COLO668 (cell line): Measurements from ENCODE around the gene KRTAP1-5.
"Not testable (repeated sequence)": the region's sequence is repeated elsewhere in the genome, so short reads cannot be mapped to it uniquely, and the experiment has no call there.

ENCODE experiments used
- DNase-seq: peaks from one replicate; lab custom pipeline; 2025; ENCODE audit not compliant: unreplicated experiment; lab: John Stamatoyannopoulos, UW

The KRTAP1-5 gene, protein sequence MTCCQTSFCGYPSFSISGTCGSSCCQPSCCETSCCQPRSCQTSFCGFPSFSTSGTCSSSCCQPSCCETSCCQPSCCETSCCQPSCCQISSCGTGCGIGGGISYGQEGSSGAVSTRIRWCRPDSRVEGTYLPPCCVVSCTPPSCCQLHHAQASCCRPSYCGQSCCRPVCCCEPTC

DNA sequence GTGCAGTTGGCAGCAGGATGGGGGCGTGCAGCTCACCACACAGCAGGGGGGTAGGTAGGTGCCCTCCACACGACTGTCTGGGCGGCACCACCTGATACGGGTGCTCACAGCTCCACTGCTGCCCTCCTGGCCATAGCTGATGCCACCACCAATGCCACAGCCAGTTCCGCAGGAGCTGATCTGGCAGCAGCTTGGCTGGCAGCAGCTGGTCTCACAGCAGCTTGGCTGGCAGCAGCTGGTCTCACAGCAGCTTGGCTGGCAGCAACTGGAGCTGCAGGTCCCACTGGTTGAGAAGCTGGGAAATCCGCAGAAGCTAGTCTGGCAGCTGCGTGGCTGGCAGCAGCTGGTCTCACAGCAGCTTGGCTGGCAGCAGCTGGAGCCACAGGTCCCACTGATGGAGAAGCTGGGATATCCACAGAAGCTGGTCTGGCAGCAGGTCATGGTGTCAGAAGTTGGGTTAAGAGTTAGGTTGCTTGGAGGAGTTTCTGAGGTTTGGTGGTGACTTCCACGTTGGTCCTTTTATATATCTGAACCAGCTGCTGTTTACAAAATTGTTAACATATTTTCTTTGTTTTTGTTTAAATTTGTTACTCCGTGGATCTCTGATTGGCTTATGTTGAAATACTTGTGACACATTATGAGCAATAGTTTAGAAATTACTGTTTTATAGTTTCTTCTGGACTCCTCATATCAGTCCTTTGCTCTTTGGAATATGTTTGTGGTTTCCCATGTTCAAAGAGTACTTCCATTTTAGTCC lies at the start of gene KRTAP1-5:
Gene KRTAP1-5 (minus strand): TSS at position 494 of the 757 bp plus-strand sequence. CDS start 53 bp downstream, at position 441.
- DNase-seq: peak; percentile 5

DNA sequence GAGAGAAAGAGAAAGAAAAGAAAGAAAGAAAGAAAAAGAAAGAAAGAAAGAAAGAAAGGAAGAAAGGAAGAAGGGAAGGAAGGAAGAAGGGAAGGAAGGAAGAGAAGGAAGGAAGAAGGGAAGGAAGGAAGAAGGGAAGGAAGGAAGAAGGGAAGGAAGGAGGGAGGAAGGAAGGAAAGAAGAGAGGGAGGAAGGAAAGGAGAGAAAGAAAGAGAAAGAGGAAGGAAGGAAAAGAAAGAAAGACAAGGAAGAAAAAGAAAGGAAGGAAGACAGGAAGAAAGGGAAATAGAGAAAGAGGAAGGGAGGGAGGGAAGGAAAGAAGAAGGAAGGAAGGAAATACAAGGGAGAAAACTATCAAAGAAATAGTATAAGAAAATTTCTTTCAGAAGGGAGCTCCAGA lies 49.8 kb upstream of the KRTAP1-5 start:
- no peak for DNase-seq

DNA sequence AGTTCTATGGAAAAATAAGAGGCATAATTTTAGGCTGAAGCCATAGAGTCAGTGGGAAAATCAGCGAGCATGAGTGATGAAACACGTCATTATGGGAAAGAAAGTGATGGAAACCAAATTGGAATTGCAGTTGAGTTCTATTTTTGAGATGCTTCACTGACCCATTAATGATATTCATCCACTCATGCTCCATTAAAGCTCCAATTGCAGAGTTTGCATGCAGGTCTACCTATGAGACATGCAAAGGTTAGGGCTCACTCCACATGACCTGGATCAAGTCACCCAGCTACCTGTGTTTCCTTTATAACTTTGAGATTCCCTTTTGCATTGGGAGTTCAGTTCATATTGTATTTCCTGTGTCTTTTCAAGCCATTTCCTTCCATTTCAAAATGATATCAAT lies 46.7 kb upstream of the KRTAP1-5 start:
- no peak for DNase-seq

DNA sequence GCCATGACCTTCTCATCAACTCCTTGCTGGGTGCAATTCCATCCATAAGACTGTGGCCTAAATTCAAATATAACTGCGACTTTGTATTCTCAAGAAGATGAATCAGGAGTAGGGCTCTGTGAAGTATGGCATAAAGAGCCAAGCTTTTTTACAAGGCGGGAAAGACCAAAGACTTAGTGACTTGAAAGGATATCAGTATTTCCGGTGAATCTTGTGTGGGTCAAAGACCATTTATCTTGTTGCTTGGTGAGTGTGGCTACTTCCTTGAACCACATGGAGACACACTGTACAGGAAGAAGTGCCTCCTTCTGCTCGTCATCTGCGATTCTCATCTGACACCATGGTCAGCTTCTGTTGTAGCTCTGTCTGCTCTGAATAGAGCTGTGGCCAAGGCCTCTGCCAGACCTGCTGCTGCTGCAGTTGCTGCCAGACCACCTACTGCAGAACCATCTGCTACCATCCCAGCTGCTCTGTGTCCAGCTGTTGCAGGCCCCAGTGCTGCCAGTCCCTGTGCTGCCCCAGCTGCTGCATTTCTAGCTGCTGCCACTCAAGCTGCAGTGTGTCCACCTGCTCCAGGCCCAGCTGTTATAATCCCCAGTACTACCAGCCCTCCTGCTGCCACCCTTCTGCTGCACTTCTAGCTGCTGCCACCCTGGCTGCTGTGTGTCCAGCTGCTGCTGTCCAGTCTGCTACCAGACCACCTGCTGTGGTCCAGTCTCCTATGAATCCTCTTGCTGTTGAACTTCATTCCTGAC lies 44.8 kb upstream of the KRTAP1-5 start:
- peak; percentile 11 for DNase-seq

DNA sequence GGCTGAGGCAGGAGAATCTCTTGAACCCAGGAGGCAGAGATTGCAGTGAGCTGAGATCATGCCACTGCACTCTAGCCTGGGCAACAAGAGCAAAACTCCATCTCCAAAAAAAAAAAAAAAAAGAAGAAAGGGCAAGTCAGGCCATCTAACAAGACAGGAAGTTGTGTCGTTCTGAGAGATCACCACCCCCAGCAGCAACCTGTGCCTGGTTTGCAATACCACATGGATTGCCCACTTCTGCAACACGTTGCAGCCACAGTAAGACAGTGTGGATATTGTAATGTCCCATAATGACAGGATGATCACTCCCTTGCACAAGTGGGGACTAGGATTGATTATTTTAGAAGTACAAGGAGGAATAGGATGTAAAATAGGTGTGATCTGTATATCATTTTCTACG lies 42.0 kb upstream of the KRTAP1-5 start:
- DNase-seq: no peak

DNA sequence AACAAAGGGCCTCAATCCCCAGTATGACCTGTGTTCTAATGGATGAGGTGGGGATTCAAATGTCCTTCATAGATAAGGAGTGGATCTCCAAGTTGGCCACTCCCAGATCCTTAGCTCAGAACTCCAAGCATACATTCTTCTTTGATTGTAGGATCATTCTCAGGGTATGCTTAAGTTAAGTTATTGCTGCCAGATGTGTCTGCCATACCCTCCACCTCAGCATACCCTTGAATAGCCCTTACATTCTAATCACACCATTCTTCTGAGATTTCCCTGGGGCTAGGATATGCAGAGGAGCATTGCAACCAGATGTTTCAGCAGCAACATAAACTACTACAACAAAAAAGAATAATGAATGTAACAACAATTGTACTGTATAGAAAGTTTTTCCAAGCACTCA lies 40.3 kb upstream of the KRTAP1-5 start:
- no peak for DNase-seq

DNA sequence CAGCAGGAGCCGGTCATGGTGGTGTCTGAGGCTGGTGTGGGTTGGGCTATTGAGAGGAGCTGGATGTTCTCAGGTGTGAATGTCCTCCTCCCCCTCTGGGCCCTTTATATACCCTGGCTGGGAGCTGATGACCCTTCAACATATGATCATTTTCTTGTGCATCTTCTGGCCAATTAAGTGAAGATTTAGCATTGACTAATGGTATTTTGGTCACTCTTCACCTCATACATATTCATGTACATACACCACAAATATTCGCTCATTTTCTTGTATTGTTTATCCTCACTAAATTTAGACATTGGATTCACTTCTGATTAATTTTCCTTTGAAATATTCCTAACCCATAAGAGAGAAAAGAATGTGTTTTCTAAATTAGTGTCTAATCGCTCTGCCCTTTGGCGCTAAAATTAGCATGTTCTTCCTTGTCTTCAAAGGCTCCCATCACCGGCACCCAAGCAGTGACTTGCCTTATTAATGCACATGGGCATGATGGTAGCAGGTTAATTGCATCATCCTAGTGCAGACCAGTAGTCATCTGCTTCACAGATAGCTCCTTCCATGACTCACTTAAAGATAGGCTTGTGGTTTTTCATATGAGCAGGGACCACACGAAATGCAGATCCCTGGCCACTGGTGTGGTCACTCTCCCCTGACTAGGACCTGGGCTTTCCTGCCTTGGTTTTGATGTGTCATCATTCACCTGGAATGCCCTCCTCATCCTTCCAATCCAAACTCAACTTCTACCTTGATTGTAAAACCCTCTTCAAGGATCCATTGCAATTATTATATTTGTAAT lies 39.0 kb upstream of the KRTAP1-5 start, which contains the start of gene KRTAP2-4:
Gene KRTAP2-4 (minus strand): TSS at position 51 of the 796 bp plus-strand sequence. CDS start 34 bp downstream, at position 17.
- no peak for DNase-seq

DNA sequence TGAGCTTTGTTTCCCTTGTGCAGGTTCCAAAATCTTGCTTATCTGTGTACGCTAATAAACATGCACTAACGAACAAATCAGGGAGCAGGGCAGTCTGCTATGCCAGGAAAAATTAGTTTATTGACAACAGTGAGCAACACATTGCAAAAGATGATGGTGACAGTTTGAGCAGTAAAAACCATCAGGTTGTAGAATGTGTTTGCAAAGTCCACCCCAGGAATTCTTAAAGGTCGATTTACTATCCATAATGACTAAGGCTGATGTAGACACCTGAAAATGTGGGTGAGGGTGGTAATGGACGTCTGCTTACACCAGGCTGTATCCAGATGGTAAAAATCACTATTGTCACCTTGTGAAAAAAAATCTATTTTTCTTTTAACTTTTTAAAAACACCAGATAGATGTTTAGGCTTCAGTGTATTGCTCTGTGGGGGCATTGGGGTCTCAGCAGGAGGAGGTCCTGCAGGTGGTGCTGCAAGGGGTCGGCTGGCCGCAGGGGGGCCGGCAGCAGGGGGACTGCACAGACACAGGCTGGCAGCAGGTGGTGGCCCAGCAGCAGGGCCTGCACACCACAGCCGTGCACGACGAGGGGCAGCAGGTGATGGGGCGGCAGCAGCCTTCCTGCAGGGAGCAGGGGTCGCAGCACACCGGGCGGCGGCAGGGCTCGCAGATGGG lies 38.1 kb upstream of the KRTAP1-5 start:
- not testable (repeated sequence) for DNase-seq

DNA sequence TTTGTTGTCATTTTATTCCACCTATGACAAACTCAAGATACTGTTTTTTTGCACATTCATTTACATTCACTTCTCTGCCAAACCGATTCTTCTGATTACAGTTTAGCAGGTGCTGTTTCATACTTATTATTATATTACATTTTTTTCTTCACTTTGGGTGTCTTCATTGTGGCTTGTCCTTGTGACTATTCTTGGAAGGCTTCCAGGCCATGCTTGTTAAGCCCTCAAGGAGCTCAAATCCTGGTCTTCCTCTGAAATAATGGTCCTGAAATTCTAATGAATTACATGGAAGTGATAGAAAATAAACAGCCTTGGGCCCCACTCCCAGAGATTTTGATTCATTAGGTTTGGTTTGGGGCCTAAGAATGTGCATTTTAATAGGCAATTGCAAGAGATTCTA lies 37.3 kb upstream of the KRTAP1-5 start:
- no peak for DNase-seq

DNA sequence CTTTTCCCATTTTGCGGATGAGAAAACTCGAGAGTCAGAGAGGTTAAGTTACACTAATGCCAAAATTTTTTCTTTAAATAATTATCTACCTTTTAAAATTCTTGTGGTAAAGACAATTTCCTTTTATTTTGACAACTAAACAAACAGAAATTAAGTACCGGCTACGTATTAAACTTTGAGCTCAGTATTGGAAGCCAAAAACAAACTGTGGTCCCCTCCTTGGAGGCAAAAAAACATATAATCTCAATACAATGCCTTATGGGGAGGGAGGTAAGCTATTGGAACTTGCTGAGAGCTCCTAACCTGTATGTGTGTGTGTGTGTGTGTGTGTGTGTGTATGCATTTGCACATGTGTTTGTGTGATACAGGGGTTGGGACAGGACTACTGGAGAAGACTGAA lies 36.4 kb upstream of the KRTAP1-5 start:
- no peak for DNase-seq

DNA sequence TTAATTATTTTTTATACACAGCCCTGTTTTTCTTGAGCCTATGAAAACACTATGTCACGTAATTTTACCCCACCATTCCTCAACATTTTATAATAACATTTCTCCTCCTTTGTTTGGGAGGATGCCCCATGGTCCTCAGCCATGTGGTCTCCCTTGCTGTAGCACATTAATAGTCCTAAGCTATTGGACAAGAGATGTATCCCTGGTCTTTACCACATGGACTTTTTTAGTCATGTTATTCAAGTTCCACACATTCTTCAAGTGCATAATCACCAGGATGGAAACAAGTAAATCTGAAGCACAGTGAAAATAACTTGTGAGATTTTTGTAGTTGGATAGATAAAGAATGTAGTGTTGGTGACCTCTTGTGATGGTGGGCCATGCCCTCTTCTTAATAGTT lies 35.0 kb upstream of the KRTAP1-5 start:
- no peak for DNase-seq

DNA sequence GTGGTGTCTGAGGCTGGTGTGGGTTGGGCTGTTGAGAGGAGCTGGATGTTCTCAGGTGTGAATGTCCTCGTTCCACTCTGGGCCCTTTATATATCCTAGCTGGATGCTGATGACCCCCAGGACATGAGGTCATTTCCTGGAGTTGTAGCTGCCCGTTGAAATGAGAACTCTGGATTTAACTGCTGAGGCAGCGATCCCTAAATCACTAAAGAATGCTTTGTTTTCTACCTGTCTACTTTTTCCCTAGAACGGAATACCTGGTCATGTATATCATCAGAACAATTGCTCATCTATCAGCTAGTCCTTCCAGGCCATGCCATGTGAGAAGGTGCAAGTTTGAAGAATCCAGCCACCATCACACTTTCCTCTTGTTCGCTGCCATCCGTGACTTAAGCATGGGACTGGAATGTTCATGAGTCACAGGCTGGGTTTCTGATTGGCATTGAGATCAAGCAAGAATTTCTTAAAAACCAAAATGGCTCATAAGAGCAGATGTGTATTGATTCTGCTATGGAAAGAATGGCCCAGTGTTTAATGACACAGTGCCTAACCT lies 33.1 kb upstream of the KRTAP1-5 start, which contains the start of gene KRTAP2-3:
Gene KRTAP2-3 (minus strand): TSS at position 63 of the 553 bp plus-strand sequence. CDS start 64 bp downstream, outside the sequence.
- no peak for DNase-seq

DNA sequence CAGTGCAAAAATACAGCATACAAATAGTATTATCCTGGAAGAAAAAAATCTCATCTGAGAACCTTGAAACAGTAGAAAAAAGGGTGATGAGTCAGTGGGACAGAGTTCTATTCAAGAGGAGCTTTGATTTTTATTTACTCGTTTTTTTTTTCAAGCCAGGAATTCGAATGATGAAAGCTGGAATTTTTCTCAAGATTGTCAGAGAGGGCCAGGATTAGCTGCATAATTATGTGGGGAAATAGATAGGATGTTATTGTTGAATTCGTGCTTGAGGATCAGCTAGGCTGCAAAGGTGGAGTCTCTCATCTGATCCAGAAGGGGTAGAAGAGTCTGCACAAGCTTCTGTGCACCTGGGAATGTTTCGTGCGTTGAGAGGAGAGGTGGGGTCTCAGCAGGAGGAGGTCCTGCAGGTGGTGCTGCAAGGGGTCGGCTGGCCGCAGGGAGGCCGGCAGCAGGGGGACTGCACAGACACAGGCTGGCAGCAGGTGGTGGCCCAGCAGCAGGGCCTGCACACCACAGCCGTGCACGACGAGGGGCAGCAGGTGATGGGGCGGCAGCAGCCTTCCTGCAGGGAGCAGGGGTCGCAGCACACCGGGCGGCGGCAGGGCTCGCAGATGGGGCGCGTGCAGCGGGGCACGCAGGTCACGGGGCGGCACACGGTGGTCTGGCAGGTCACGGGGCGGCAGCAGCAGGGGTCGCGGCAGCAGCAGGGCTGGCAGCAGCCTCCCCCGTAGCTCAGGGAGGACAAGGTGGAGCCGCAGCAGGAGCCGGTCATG lies 32.5 kb upstream of the KRTAP1-5 start:
- DNase-seq: not testable (repeated sequence)

DNA sequence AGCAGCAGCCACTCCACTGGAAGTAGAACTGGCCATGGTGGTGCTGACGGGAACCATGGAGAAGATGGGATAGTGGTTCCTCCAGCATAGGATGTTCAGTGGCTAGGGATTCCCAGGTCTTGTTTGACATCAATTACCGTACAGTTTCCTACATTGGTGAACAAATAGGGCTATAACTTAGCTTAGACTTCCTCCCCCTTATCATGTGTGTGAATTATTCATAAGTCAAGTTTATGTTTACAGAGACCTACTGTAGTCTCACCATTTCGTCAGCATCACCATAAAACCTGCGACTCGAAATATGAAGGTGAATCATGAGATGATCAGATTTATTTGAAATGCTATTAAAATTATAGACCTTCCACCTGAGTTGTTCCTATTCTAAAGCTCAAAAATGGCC lies 31.7 kb upstream of the KRTAP1-5 start:
- DNase-seq: no peak

DNA sequence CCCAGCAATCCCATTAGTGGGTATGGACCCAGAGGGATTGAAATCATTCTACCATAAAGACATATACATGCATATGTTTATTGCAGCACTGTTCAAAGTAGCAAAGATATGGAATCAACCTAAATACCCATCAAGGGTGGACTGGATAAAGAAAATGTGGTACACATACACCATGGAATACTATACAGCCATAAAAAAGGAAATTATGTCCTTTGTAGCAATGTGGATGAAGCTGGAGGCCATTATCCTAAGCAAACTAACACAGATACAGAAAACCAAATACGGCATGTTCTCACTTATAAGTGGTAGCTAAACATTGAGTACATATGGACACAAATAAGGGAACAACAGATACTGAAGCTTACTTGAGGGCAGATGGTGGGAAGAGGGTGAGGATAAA lies 30.5 kb upstream of the KRTAP1-5 start:
- DNase-seq: no peak

DNA sequence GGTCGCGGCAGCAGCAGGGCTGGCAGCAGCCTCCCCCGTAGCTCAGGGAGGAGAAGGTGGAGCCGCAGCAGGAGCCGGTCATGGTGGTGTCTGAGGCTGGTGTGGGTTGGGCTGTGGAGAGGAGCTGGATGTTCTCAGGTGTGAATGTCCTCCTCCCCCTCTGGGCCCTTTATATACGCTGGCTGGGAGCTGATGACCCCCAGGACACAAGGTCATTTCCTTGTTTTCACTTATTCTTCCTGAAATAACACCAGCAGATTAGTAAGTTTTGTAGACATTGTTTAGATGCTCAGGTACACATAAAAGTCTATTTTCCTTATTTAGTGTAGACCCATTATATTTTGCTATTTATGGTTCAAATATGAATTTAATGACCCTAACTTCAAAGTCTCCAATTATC lies 28.1 kb upstream of the KRTAP1-5 start, which contains the start of gene KRTAP2-2:
Gene KRTAP2-2 (minus strand): TSS at position 101 of the 400 bp plus-strand sequence. CDS start 19 bp downstream, at position 82.
- not testable (repeated sequence) for DNase-seq

DNA sequence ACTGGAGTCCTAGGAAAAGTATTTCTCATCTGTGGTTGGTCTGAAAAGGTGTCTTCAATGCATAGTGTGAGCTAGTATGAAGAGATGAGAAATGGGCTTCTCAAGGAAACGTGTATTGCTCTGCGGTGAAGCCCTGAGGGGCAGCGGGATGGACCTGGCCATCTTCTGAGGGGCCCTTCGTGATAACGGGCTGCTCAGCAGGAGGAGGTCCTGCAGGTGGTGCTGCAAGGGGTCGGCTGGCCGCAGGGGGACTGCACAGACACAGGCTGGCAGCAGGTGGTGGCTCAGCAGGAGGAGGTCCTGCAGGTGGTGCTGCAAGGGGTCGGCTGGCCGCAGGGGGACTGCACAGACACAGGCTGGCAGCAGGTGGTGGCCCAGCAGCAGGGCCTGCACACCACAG lies 27.5 kb upstream of the KRTAP1-5 start:
- not testable (repeated sequence) for DNase-seq

DNA sequence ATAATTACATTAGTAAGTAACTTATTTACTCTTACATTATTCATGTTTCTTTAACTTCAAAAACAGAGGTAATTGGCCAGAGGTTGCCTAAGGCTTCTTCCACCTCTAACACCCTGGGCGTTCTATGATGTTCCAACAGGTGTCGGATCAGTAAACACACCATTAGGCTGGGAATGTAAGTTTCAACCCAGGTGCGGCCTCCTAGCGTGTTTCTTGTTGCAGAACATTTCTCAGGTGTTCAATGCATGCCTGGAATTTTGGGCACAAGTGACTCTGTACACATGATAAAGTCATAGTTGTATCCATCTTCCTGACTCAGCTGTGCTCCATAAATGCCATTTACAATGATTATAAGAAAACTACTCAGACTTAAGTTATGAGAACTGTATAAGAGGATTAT lies 27.0 kb upstream of the KRTAP1-5 start:
- DNase-seq: no peak

DNA sequence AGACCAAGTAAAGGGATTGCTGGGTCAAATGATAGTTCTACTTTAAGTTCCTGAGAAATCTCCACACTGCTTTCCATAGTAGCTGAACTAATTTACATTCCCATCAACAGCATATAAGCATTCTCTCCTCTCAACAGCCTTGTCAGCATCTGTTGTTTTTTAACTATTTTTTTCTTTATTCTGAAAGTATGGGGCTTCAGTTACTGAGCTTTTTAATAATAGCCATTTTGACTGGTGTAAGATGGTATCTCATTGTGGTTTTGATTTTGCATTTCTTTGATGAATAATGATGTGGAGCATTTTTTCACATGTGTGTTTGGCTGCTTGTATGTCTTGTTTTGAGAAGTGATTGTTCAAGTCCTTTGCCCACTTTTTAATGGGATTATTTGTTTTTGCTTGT lies 25.6 kb upstream of the KRTAP1-5 start:
- DNase-seq: no peak
